ENCODE measurements around the gene YTHDF2. TPM values are rescaled to one million over a fixed set of nuclear protein-coding genes. Genes with fewer than 3 reads are reported as not detected.
"Not testable (repeated sequence)": the region's sequence is repeated elsewhere in the genome, so short reads cannot be mapped to it uniquely, and the experiment has no call there.

YTHDF2 gene
- total RNA-seq, 1 donor from 2014 or later = 49.8 TPM

GRCh38 chr1:28720376-28720775 is 16.4 kb upstream of the YTHDF2 start:
- TF ChIP-seq CTCF (conservative IDR thresholded peaks at IDR 0.05; ENCODE audit: low read depth, low read length) = no peak
- DNase-seq (ENCODE audit: low read depth) = no peak
- H3K4me3 ChIP-seq (ENCODE audit: low read depth, low read length) = no peak overlapping the region

- not testable (repeated sequence) for DNase-seq (ENCODE audit: low read depth); H3K4me3 ChIP-seq (ENCODE audit: low read depth, low read length)
Observed at GRCh38 chr1:28721927-28722326, 14.8 kb upstream of the YTHDF2 start.

GRCh38 chr1:28725365-28725764 is 11.4 kb upstream of the YTHDF2 start:
- DNase-seq (ENCODE audit: low read depth); H3K4me3 ChIP-seq (ENCODE audit: low read depth, low read length): not testable (repeated sequence)

- peak overlapping the region; percentile 95 for H3K4me3 ChIP-seq (ENCODE audit: low read depth, low read length)
- no peak for TF ChIP-seq CTCF (conservative IDR thresholded peaks at IDR 0.05; ENCODE audit: low read depth, low read length)
- no peak for DNase-seq (ENCODE audit: low read depth)
Observed at GRCh38 chr1:28735961-28736449, 735 bp upstream of the YTHDF2 start.

- DNase-seq (ENCODE audit: low read depth) = peak; percentile 32
- TF ChIP-seq CTCF (conservative IDR thresholded peaks at IDR 0.05; ENCODE audit: low read depth, low read length) = no peak
- H3K4me3 ChIP-seq (ENCODE audit: low read depth, low read length) = peak overlapping the region; percentile 95
Observed at GRCh38 chr1:28737307-28738132, 780 bp downstream of the YTHDF2 start.

- DNase-seq (ENCODE audit: low read depth) = no peak
Observed at GRCh38 chr1:28740118-28740517, 3.4 kb downstream of the YTHDF2 start.

GRCh38 chr1:28744184-28744583 is 7.4 kb downstream of the YTHDF2 start:
- TF ChIP-seq CTCF (conservative IDR thresholded peaks at IDR 0.05; ENCODE audit: low read depth, low read length) = no peak
- H3K4me3 ChIP-seq (ENCODE audit: low read depth, low read length) = no peak overlapping the region
- no peak for DNase-seq (ENCODE audit: low read depth)

More at GRCh38 chr1:28740118-28740517, 3.4 kb downstream of the YTHDF2 start:
- TF ChIP-seq CTCF (conservative IDR thresholded peaks at IDR 0.05; ENCODE audit: low read depth, low read length) = no peak
- no peak overlapping the region for H3K4me3 ChIP-seq (ENCODE audit: low read depth, low read length)

- DNase-seq (ENCODE audit: low read depth) = no peak
- H3K4me3 ChIP-seq (ENCODE audit: low read depth, low read length) = no peak overlapping the region
- no peak for TF ChIP-seq CTCF (conservative IDR thresholded peaks at IDR 0.05; ENCODE audit: low read depth, low read length)
Observed at GRCh38 chr1:28745653-28746173, 9.0 kb downstream of the YTHDF2 start.
